ENCODE measurements around the gene MAP3K9. TPM values are rescaled to one million over a fixed set of nuclear protein-coding genes. Genes with fewer than 3 reads are reported as not detected.

The MAP3K9 gene
- total RNA-seq, 1 donor from 2014 or later = 10.3 TPM

GRCh38 chr14:70782361-70782760 is 27.0 kb downstream of the MAP3K9 start:
- H3K27ac Mint-ChIP-seq (ENCODE audit: unreplicated experiment) = no peak overlapping the region
- no peak for TF ChIP-seq CTCF (conservative IDR thresholded peaks at IDR 0.05)
- H3K36me3 Mint-ChIP-seq (ENCODE audit: low read depth) = no peaks in the 10 kb centered on the region

GRCh38 chr14:70780396-70781075 is 28.8 kb downstream of the MAP3K9 start:
- Mint-ChIP-seq H3K27ac (ENCODE audit: unreplicated experiment) (peak overlapping the region; percentile 32), H3K36me3 (ENCODE audit: low read depth) (no peaks in the 10 kb centered on the region), H3K27me3 (ENCODE audit: low read depth) (no peaks in the 10 kb centered on the region), H3K9me3 (no peaks in the 10 kb centered on the region), H3K4me1 (no peaks in the 10 kb centered on the region), H3K4me3 (no peak overlapping the region)
- TF ChIP-seq CTCF (conservative IDR thresholded peaks at IDR 0.05) = no peak
- no peak for DNase-seq (ENCODE audit: low read depth, low spot score)

More at GRCh38 chr14:70782361-70782760, 27.0 kb downstream of the MAP3K9 start:
- no peak for DNase-seq (ENCODE audit: low read depth, low spot score)
- Mint-ChIP-seq H3K4me1 (no peaks in the 10 kb centered on the region), H3K4me3 (no peak overlapping the region), H3K9me3 (no peaks in the 10 kb centered on the region), H3K27me3 (ENCODE audit: low read depth) (no peaks in the 10 kb centered on the region)

GRCh38 chr14:70779667-70780066 is 29.6 kb downstream of the MAP3K9 start:
- no peaks in the 10 kb centered on the region for H3K4me1 Mint-ChIP-seq
- no peak overlapping the region for H3K4me3 Mint-ChIP-seq
- H3K27me3 Mint-ChIP-seq (ENCODE audit: low read depth) = no peaks in the 10 kb centered on the region
- no peaks in the 10 kb centered on the region for H3K36me3 Mint-ChIP-seq (ENCODE audit: low read depth)
- DNase-seq (ENCODE audit: low read depth, low spot score) = no peak
- TF ChIP-seq CTCF (conservative IDR thresholded peaks at IDR 0.05) = no peak
- H3K9me3 Mint-ChIP-seq = no peaks in the 10 kb centered on the region
- H3K27ac Mint-ChIP-seq (ENCODE audit: unreplicated experiment) = peak overlapping the region; percentile 2

- no peak for TF ChIP-seq CTCF (conservative IDR thresholded peaks at IDR 0.05)
- no peaks in the 10 kb centered on the region for H3K36me3 Mint-ChIP-seq (ENCODE audit: low read depth)
- no peaks in the 10 kb centered on the region for H3K9me3 Mint-ChIP-seq
- no peak overlapping the region for H3K27ac Mint-ChIP-seq (ENCODE audit: unreplicated experiment)
- no peaks in the 10 kb centered on the region for H3K4me1 Mint-ChIP-seq
- DNase-seq (ENCODE audit: low read depth, low spot score) = no peak
- H3K4me3 Mint-ChIP-seq = no peak overlapping the region
- H3K27me3 Mint-ChIP-seq (ENCODE audit: low read depth) = no peaks in the 10 kb centered on the region
These were observed 33.1 kb downstream of the MAP3K9 start for GRCh38 chr14:70776197-70776596.

- H3K4me1 Mint-ChIP-seq = no peaks in the 10 kb centered on the region
- TF ChIP-seq CTCF (conservative IDR thresholded peaks at IDR 0.05) = no peak
- no peak for DNase-seq (ENCODE audit: low read depth, low spot score)
- no peaks in the 10 kb centered on the region for H3K27me3 Mint-ChIP-seq (ENCODE audit: low read depth)
- H3K9me3 Mint-ChIP-seq = no peaks in the 10 kb centered on the region
- no peaks in the 10 kb centered on the region for H3K36me3 Mint-ChIP-seq (ENCODE audit: low read depth)
- H3K4me3 Mint-ChIP-seq = no peak overlapping the region
- no peak overlapping the region for H3K27ac Mint-ChIP-seq (ENCODE audit: unreplicated experiment)
These were observed 36.0 kb downstream of the MAP3K9 start for GRCh38 chr14:70773182-70773862.
